Left lung (tissue), 10 donors: Measurements from ENCODE around the gene PCBD2. TPM values are rescaled to one million over a fixed set of nuclear protein-coding genes. Genes with fewer than 3 reads are reported as not detected.
"Not testable (repeated sequence)": the region's sequence is repeated elsewhere in the genome, so short reads cannot be mapped to it uniquely, and the experiment has no call there.

Experiments used
- ATAC-seq: fragments of 200-7000 bp; cut with Tn5 transposase; one replicate; pipeline ENCODE4 v1.9.1; 2020; ENCODE audit warnings: moderate library complexity
- DNase-seq, 4 donors: peaks; one replicate each; pipeline ENCODE4 v3.0.0-alpha.2; 2013 to 2020
- H3K27ac ChIP-seq, 2 donors: fragments of 200-600 bp; sonication (generic) in 1 of 2; one replicate each; pipeline versions ENCODE4 v1.5.0 to v1.8.0; 2020 to 2021
- H3K27me3 ChIP-seq, 2 donors: fragments of 200-600 bp; sonication (generic) in 1 of 2; one replicate each; pipeline versions ENCODE4 v1.5.0 to v1.8.0; 2020 to 2021
- H3K36me3 ChIP-seq, 2 donors: fragments of 200-600 bp; sonication (generic) in 1 of 2; one replicate each; pipeline versions ENCODE4 v1.5.0 to v1.8.0; 2020 to 2021
- H3K4me1 ChIP-seq, 2 donors: fragments of 200-600 bp; one replicate each; pipeline ENCODE4 v1.8.0; 2021
- H3K4me3 ChIP-seq, 2 donors: fragments of 200-600 bp; sonication (generic) in 1 of 2; one replicate each; pipeline versions ENCODE4 v1.5.0 to v1.8.0; 2020 to 2021; ENCODE audit warnings: mild to moderate bottlenecking in 1 of 2
- H3K9me3 ChIP-seq, 2 donors: fragments of 200-600 bp; sonication (generic) in 1 of 2; one replicate each; pipeline versions ENCODE4 v1.5.0 to v1.8.0; 2020 to 2021
- CTCF ChIP-seq, 2 donors: fragments of 200-600 bp; sonication (generic) in 1 of 2; IDR thresholded peaks; one replicate each; pipeline versions ENCODE4 v1.5.0 to v1.8.0; 2021; ENCODE audit warnings: antibody characterized with exemption in 2 of 2
- intact Hi-C, 2 donors: fragments of 100-400 bp; cut with DNase I; formaldehyde crosslinking; loops; one replicate each; pipeline versions ENCODE4 v1.11.2 to v1.14.2; 2022
- polyA plus RNA-seq, 6 donors: library from polyadenylated mRNA; unstranded; fragments of 120-200 nt; gene quantifications; one replicate each; pipeline ENCODE4 v1.2.1, GENCODE V29; 2013; ENCODE audit not compliant: insufficient read length in 6 of 6
- total RNA-seq, 2 donors: library from RNA; stranded (reverse); fragmentation: NEBNext Ultra II Directional; extraction: Animal tissue kit (Norgen Biotek cat#: 25700); gene quantifications; one replicate each; pipeline ENCODE4 v1.2.1, GENCODE V29; 2021
- donor health status: DM: no; HTN: yes; CAD: no.
- donor health status: DM: no; HTN: no; CAD: no.

The PCBD2 gene
- total and polyA plus RNA-seq, 8 donors = 9.8 to 17.7 (median 13.5) TPM

- peak within 1 kb of the TSS; percentile 87 to 91 for H3K4me3 ChIP-seq
- H3K36me3 ChIP-seq = no peaks in the 10 kb centered on the region
- DNase-seq (peak; percentile 87 to 99 (median 92)), ATAC-seq (peak; percentile 96)
- H3K9me3 ChIP-seq = no peaks in the 10 kb centered on the region
- peak within 1 kb of the TSS; percentile 90 to 98 for H3K27ac ChIP-seq
- H3K27me3 ChIP-seq = no peaks in the 10 kb centered on the region
- TF ChIP-seq CTCF (IDR thresholded peaks at IDR 0.05) = no peak
- intact Hi-C loops = no loop called here
- peaks cover 12 to 41% of the 10 kb centered on the region in 2 donors for H3K4me1 ChIP-seq
Observed at GRCh38 chr5:134873987-134874830, 30.7 kb upstream of the PCBD2 start, which contains the start of gene TXNDC15. TSS of gene TXNDC15 (plus strand) at chr5:134874371. CDS start at chr5:134874428, 57 bp downstream.

GRCh38 chr5:134874831-134875655, 29.9 kb upstream of the PCBD2 start:
- peak; percentile 70 for ATAC-seq
- TF ChIP-seq CTCF (IDR thresholded peaks at IDR 0.05) = no peak
- Histone ChIP-seq H3K4me3 (peak overlapping the region; percentile 87 to 91), H3K36me3 (no peaks in the 10 kb centered on the region), H3K27me3 (no peaks in the 10 kb centered on the region), H3K27ac (peak overlapping the region; percentile 90 to 98), H3K9me3 (no peaks in the 10 kb centered on the region), H3K4me1 (peaks cover 12 to 43% of the 10 kb centered on the region in 2 donors)
- intact Hi-C loops = no loop called here
- DNase-seq = peak in 3 of 4 donors; percentile 51 to 75 (median 53)

GRCh38 chr5:134877159-134877558, 27.8 kb upstream of the PCBD2 start:
- no peak for TF ChIP-seq CTCF (IDR thresholded peaks at IDR 0.05)
- no peak overlapping the region for H3K27ac ChIP-seq
- H3K27me3 ChIP-seq = no peaks in the 10 kb centered on the region
- no peak overlapping the region for H3K4me3 ChIP-seq
- intact Hi-C loops = no loop called here
- no peak for DNase-seq
- H3K36me3 ChIP-seq = no peaks in the 10 kb centered on the region
- no peaks in the 10 kb centered on the region for H3K9me3 ChIP-seq
- H3K4me1 ChIP-seq = peaks cover 12 to 43% of the 10 kb centered on the region in 2 donors
- no peak for ATAC-seq

GRCh38 chr5:134878403-134878802, 26.5 kb upstream of the PCBD2 start:
- H3K9me3 ChIP-seq = no peaks in the 10 kb centered on the region
- peaks cover 12 to 42% of the 10 kb centered on the region in 2 donors for H3K4me1 ChIP-seq
- ATAC-seq (no peak), DNase-seq (peak in 1 of 4 donors; percentile 54)
- intact Hi-C loops = no loop called here
- no peak overlapping the region for H3K27ac ChIP-seq
- no peak overlapping the region for H3K4me3 ChIP-seq
- H3K27me3 ChIP-seq = no peaks in the 10 kb centered on the region
- TF ChIP-seq CTCF (IDR thresholded peaks at IDR 0.05) = no peak
- H3K36me3 ChIP-seq = no peaks in the 10 kb centered on the region

GRCh38 chr5:134879456-134879855, 25.5 kb upstream of the PCBD2 start:
- peaks cover 9 to 36% of the 10 kb centered on the region in 2 donors for H3K4me1 ChIP-seq
- no peak for ATAC-seq
- no peak overlapping the region for H3K4me3 ChIP-seq
- H3K27ac ChIP-seq = no peak overlapping the region
- no peaks in the 10 kb centered on the region for H3K36me3 ChIP-seq
- no peaks in the 10 kb centered on the region for H3K9me3 ChIP-seq
- TF ChIP-seq CTCF (IDR thresholded peaks at IDR 0.05) = no peak
- intact Hi-C loops = no loop called here
- no peaks in the 10 kb centered on the region for H3K27me3 ChIP-seq
- no peak for DNase-seq

- H3K9me3 ChIP-seq, H3K27ac ChIP-seq, H3K36me3 ChIP-seq, DNase-seq, H3K27me3 ChIP-seq, intact Hi-C loops, ATAC-seq, H3K4me3 ChIP-seq: not testable (repeated sequence)
- peaks cover 2 to 25% of the 10 kb centered on the region in 2 donors for H3K4me1 ChIP-seq
Observed at GRCh38 chr5:134880937-134881336, 24.0 kb upstream of the PCBD2 start.

- H3K9me3 ChIP-seq, ATAC-seq, H3K36me3 ChIP-seq, H3K4me3 ChIP-seq, intact Hi-C loops, H3K27ac ChIP-seq, H3K27me3 ChIP-seq, DNase-seq: not testable (repeated sequence)
- H3K4me1 ChIP-seq = peaks cover 0 to 17% of the 10 kb centered on the region in 2 donors
Observed at GRCh38 chr5:134881711-134882110, 23.2 kb upstream of the PCBD2 start.
